SH-SY5Y (cell line): ENCODE data around the gene SPNS2.

Experiments used
- GATA2 ChIP-seq: IDR thresholded peaks from 2 replicates; pipeline ENCODE4 v1.6.1; 2011; ENCODE audit warnings: mild to moderate bottlenecking, low read depth, low read length
- GATA3 ChIP-seq: IDR thresholded peaks from 2 replicates; pipeline ENCODE4 v1.6.1; 2011; ENCODE audit warnings: low read depth, mild to moderate bottlenecking, low read length, moderate library complexity

- TF ChIP-seq GATA2 (no peak), GATA3 (no peak)
These were observed 31.0 kb downstream of the SPNS2 start for GRCh38 chr17:4529533-4530152.
